NCI-H524 (cell line): ENCODE results near the gene NPLOC4.
A peak's percentile ranks its signal among the peaks of the same experiment; 100 is the strongest.

Source experiments
- DNase-seq, 2 experiments: peaks; one replicate each; lab custom pipeline; 2025; lab: John Stamatoyannopoulos, UW

Gene NPLOC4

DNA sequence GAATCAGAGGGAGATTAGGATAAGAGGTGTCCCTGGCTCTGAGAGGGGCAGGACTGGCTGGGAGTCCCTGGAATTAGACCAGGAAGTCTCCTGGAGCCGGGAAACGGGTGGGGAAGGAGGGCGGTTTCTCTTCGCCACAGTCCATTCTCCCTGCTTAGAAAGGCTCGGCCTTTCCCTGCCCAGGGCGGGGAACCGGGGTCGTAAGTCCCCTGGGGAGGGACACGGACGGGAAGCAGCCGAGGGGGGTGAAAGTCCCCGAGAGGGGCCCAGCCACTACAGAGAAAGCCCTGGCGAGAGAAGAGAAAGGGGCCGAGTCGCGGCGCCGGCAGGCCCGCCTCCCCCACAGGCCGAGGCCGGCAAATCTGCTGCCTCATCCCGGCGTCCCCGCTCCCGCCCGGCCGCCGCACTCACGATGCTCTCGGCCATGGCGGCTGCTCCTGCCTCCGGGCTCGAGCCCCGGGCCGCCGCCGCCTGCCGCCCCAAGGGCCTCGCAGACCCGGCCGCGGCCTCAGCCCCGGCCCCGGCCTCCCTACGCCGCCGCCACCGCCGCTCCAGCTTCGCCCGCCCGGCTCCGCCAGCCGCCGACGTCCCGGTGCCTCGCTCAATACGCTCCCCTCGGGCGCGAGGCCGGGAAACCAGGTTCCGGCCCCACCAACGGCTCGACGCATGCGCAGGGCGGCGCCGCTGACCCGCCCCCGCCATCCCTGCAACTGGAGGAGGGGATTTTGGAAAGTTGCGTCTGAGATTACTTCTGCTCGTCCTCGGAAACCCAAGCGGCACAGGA lies at the start of gene NPLOC4, which contains the start of gene TSPAN10:
NPLOC4 (minus strand) TSS at position 608 of the 784 bp plus-strand sequence; CDS start at position 426, 182 bp downstream.
TSPAN10 (plus strand) TSS at position 692 of the 784 bp plus-strand sequence. CDS start 5,217 bp downstream, outside the sequence.
- peak; percentile 90 to 92 for DNase-seq

DNA sequence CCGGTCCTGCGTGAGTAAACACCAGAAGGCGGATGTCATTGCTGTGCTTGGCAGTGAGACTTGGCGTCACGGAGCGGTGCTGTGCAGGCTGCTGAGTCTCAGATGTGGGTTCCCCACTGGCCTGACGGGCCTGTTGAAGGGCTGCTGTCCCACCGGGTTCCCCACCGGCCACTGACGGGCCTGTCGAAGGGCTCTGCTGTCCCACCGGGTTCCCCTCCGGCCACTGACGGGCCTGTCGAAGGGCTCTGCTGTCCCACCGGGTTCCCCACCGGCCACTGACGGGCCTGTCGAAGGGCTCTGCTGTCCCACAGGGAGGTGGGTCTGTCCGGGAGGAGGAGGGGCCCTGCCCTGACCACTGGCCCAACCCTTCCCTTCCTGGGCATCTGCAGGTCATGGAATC lies 49.7 kb upstream of the NPLOC4 start:
- no peak for DNase-seq

DNA sequence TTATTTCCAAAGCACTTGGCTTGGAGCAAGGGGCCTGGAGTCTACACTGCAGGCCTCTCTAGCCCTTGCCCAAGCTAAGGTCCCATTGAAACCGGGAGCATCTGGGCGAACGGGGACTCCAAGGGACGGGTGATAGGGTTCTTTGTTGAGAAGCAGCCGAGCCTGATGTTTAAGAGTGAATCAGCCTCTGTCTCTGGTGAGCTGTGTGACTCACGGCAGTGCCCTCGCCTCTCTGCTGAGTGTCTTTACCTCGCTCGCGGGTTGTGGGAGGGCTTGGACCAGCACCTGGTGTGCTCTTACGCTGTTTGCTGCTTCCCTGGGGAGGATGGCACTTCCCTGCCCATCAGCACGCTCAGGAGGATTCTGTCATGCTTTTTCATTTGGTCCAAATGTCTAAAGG lies 48.2 kb upstream of the NPLOC4 start:
- no peak for DNase-seq

DNA sequence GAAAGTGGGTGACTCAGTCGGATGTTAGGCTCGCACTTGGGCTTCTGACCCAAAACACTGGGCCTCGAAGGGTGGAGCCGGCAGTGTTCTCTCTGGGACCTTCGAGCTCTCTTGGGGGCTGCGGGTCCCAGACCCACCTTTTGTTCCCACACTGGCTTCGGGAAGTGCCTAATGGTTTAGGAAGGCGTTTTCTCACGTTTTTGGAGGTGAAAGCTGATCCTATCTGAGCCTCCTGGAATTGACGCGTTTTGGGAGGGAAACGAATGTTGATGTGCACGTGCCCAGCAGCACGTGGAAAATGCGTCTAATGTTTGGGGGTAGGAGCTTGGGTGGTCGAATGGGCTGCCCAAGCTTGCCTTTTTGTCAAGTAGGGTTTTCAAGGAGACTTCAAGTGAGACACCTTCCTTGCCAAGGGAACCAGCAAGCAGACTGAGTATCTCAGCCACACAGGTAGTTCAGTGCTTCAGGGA lies 47.6 kb upstream of the NPLOC4 start:
- DNase-seq, result no peak

DNA sequence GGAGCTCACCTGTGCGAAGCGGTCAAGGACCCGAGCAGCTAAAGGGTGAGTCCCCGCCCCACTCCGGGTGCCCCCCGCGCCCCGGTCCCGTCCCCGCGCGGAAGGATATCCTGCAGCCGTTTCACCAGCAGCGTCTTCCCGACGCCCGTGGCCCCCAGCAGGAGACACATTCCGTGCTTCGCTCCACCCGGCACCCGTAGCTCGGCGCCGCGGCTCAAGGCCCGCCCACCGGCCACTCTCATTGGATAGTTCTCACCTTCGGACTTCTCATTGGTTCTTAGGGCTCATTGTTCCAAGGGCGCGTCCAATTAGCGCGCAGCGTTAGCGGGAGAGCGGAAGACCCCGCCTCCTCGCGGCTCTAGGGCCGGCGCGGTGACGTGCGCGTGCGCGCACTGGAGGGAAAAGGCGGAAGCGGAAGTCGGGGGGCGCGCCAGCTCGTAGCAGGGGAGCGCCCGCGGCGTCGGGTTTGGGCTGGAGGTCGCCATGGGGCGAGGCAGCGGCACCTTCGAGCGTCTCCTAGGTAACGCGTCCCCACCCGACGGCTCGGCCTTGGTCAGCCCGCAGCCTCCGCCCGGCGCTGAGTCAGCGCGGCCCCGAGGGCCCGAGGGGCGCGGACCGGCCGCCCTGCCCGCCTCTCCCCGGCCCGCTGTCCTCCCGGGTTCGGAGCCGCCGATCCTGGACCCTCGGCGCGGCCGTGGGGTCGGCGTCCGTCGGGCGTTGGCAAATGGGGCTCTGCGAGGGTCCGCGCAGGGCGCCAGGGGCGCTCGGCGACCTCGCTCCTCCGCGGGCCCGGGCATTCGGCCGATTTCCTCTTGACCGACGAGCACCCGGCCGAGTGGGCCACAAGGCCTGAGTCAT lies 46.9 kb upstream of the NPLOC4 start, which contains the start of the genes ARL16 and HGS:
ARL16 (minus strand) TSS at position 214 of the 858 bp plus-strand sequence; CDS start at position 170, 44 bp downstream.
HGS (plus strand) TSS at position 428 of the 858 bp plus-strand sequence; CDS start at position 484, 56 bp downstream.
- DNase-seq, result peak; percentile 100

DNA sequence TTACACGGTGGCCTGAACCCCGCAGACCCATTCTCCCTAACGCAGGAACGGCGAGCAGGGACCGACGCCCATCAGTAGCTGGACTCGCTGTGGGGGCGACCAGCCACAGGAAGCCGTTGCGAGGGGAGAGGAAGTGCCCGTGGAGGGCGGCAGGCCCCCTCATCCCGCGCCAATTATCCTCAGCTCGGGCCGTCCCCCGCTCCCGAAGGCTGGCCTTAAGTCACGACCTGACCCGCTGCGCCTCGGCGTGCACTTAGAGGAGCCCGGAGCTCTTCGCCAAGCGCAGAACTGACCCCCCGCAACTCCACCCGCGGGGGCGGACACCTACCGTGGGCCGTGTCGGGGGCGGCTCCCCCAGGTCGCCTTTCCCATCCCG lies 46.3 kb upstream of the NPLOC4 start:
- peak in 1 of 2 experiments; percentile 58 for DNase-seq

DNA sequence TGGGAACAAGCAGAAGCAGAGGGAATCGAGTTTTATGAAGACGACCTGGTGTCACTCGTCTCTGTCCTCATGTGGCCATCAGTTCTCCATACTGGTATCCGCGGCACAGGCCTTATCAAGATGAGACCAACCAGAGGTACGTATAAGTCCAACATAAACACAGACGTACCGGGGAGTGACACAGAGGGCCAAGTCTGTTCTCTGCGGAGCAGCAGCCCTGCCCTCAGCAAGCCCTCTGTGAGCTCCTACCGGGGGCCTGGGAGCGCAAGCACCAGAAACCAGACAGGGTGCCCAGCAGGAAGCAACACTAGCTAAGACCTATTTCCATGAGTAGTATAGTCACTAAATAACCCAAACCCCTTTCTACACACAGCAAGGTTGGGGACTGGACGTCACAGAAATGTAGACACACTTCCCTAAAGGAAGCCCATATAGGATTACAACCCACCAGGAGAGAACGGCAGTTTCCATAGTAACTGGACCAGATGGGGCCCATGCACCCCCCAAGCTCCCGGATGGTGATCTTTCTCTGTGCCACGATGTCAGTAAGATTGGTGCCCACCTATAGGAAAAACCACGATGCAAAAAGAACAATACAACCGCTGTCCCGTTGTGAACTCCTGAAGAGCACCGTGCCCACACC lies 45.8 kb upstream of the NPLOC4 start:
- DNase-seq, result peak in 1 of 2 experiments; percentile 56

DNA sequence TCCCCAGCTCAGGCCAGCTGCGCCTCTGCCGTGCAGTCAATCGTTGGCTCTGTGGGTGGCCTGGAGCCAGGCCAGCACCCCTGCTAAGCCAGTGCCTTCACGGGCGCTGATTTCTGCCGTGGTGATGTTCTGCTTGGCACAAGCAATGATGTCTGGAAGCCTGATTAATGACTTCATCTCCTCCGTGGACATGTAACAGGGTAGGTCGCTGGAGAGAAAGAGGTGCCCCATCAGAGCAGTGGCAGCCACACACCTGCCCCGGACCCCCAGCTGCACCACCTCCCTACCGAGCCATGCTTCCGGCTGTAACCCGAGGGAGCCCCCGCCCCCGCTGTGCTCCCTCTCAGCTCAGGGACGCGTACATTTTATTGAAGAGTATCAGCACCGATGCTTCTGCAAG lies 44.8 kb upstream of the NPLOC4 start:
- no peak for DNase-seq

DNA sequence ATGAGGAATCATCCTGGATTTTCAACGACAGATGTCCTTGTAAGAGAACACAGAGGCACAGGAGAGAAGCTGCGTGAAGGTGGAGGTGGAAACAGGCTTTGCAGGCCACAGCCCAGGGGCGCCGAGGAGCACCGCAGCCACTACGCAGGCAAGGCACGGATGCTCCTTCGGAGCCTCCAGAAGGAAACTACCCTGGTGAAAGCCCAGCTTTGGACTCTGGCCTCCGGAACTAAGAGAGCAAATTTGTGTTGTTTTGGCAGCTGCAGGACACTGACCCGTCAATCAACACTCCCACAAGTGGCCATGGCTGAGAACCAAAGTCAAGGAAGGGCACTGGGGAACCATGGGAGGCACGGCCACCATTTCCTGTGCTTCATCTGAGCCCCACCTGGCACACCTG lies 43.2 kb upstream of the NPLOC4 start:
- DNase-seq, result no peak

DNA sequence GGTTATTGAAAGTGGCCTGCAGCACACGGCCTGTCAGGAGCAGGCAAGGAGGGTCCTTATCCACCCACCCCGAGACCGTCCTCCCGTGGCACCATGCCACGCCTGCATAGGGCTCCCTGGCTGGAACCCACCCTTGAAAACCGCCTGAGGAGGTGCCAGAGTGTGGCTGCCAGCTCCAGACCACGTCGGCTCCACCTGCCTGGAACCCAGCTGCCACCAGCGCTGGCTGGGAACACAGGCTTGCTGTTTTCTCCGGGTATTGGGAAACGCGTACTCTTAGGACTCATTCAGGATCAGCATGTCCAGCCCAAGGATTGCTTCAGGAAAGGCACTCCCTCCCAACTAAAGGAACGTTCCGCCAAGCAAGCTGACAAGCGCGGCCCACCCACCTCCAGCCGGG lies 40.0 kb upstream of the NPLOC4 start:
- DNase-seq, result no peak

DNA sequence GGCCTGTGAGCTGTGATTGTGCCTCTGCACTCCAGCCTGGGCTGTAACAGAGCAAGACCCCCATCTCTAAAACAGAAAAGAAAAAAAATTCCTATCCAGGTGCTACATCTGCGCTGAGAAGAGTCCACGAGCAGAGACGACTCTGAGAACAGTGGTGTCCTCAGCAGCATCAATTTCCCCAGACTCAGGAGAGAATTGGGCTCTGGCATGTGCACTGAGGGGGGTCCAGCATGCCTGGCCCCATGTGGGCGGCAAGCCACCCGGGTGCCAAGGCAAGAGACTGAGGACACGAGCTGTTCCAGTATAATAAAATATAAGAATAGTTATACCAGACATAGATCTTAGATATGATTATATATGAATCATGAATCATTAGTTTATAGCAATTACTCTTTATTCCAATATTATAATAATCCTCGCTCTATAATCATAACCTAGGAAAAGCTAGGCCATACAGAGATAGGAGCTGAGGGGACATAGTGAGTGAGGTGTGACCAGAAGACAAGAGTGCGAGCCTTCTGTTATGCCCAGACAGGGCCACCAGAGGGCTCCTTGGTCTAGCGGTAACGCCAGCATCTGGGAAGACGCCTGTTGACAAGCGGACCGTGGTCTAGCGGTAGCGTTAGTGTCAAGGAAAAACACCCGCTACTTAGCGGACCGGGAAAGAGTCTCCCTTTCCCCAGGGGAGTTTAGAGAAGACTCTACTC lies 38.8 kb upstream of the NPLOC4 start:
- DNase-seq, result peak in 1 of 2 experiments; percentile 62

DNA sequence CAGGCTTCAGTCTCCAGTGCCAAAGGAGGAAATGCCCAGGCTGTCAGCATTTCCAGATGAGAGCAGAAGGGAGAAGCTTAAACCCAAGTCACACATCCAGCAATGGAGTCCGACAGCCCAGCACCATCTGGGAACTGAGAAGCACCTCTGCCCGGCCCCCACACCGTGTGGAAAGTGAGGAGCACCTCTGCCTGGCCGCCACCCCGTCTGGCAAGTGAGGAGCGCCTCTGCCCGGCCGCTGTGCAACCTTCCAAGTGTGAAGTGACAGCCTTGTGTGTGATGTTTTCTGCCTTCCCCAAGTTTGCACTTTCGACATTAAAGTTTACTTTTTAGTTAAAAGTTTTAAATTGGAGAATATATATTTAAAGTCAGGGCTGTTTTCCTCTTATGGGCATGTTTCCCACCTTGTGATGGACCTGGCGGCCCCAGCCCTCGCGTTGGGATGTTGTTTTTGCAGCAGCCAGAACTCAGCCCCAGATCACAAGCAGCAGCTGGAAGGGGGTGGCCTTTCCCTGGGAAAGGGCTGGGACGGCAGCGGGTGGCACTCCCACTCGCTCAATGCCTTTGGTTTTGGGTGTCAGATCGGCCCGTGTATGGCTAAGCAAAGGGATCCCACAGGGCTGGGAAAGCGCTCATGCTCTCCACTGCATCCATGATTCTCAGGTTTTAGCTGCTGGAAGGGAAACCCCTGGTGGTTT lies 36.8 kb upstream of the NPLOC4 start:
- DNase-seq, result no peak

DNA sequence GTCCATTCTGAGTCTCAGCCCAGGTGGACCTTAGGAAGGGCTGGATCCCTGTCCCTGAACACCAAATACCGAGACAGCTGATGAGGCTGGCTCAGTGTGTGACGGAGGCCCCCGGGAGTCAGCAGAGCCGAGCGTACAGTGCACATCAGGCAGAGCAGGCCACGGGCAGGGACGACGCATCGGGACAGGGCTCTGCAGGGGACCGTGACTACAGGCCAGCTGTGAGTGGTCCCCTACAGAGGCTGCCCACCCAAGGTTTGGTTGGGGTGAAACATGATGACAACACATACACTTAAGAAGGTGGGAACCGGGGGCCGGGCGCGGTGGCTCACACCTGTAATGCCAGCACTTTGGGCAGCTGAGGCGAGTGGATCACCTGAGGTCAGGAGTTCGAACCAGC lies 36.0 kb upstream of the NPLOC4 start:
- DNase-seq, result no peak

DNA sequence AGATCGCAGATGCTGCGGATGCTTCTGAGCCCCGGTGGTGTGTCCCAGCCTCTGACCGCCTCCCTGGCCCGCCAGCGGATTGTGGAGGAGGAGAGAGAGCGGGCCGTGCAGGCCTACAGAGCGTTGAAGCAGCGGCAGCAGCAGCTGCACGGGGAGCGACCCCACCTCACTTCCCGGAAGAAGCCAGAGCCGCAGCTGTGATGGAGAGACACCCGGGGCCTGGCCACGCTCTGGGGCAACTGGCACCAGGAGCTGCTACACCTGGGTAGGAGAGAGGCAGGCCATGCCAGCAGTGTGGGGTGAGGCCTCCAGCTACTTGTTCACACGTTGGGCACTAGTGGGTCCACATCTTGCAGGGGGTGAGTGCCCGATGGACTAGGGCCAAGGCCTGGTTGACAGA lies 35.6 kb upstream of the NPLOC4 start:
- DNase-seq, result no peak

DNA sequence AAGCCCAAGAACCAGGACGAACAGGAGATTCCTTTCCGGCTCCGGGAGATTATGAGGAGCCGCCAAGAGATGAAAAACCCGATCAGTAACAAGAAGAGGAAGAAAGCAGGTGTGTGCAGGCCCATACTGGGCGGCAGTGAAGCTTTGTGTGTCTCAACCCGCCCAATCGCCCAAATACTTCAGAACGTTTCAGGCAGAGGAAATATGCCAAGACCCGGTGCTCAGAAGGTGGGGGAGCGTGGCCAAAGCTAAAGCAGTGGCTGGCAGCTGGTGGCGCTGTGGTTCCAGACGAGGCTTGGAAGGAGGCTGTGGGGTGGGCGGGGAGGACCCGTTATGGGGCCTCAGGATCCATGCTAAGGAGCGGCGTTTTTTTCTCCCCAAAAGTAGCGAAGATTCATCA lies 30.8 kb upstream of the NPLOC4 start:
- no peak for DNase-seq

DNA sequence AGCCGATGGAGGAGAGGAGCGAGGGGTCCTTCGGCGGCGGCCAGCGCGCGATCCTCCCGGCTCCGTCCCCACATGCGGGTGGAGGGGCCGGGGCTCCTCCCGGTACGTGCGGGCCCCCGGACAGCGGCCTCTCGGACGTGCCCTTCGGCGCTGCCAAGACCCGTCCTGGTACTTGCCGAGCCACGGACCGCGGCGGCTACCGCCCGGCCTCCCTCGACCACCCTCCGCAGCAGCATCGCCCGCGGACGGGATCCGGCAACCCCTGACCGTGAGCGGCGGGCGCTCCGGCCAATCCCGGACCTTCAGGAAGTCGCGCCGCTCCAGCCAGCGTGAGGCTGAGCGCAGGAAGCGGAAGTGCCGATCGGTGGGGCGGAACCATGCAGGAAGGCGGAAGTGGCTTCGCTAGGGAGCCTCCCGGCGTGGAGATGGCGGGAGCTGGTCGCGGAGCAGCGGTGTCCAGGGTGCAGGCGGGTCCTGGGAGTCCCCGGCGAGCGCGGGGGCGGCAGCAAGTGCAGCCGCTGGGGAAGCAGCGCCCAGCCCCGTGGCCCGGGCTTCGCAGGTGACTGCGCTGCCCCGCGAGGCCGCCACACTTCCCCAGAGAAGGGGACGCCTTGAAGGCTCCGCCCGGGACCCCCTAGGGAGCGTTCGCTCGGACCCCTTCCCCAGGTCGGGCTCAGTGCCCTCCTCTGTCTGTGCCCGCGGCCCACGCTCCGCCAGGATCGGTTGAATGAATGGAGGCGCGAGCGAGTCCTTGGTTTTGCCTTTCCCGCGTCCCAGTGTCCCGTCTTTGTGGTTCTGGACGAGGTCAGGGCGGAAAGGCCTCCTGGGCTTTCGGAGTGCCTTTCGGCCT lies 29.7 kb upstream of the NPLOC4 start, which contains the start of the genes CCDC137 and OXLD1:
CCDC137 (plus strand) TSS at position 396 of the 850 bp plus-strand sequence; CDS start at position 426, 30 bp downstream.
OXLD1 (minus strand) TSS at position 264 of the 850 bp plus-strand sequence; CDS start at position 236, 28 bp downstream.
- DNase-seq, result peak; percentile 96 to 99

DNA sequence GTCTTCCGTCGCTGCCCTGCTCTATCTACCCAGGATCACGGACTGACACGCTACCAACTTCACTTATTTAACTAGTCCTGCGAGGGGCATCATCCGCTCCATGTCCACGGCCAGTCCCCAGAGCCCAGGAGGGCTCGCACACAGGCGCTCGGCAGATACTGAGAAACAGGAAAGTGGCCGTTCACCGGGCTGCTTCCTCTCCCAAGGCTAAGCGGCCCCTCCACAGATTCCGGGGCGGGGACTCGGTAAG lies 29.1 kb upstream of the NPLOC4 start:
- DNase-seq, result peak; percentile 50 to 64

DNA sequence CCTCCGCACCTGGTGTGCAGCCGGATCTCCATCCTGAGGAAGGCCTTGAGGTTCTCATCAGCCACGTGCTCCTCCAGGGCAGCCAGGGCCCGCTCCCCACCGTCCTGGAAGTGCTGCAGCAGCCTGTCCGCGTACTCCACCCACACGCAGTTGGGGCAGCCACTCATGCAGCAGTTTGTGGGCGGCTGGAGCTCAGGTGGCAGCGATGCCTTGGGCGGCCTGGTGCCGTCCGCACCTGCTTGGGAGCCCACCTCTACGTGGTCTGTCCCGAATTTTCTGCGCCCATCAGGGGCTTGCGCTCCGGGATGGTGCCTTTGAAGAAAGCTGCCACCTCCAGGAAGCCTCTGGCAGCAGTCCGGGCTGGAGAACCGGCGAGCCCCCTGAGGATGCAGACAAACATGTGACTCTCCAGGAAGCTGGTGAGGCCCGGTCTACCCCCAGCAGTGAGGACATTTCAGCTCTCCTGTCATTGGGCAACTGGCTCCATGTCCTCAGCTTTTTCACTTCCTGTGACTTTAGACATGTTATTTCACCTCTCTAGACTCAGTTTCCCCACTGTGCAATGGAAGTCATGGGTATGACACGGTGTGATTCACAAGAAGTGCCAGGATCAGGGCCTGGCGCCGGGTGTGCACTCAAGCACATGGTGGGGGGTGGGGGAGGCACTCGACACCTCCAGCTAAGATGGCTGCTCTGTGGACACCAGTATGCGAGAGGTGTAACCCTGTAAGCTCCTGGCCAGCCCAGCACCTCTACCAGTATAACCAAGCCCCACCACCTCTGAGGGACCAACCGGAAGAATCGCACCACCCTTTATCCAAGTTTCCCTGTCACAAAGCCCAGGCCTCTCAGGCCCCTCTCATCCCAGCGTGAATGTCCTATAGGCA lies 28.5 kb upstream of the NPLOC4 start:
- DNase-seq, result peak; percentile 47 to 50

DNA sequence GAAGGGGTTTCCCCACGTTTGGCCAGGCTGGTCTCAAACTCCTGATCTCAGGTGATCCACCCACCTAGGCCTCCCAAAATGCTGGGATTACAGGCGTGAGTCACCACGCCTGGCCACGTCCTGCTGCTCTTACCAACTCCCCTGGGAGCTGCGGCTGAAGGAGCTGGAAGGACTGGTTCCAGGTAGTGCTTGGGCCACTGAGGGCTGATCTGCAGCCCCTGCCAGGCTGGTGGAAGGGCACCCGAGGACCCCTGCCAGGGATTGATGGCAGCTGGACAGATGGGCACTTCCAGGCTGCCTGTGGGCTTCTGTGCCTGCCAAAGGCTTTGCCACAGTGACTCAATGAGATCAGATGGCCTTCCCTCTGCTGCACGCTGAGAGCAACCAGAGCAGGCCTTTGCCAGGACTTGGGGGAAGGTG lies 27.1 kb upstream of the NPLOC4 start:
- DNase-seq, result no peak
